IMR-90 (cell line): Measurements from ENCODE around the gene IL4R. TPM values are rescaled to one million over a fixed set of nuclear protein-coding genes. Genes with fewer than 3 reads are reported as not detected.

Experiments used
- ATAC-seq: fragments of 200-7000 bp; cut with Tn5 transposase; 2 replicates; pipeline ENCODE4 v1.9.1; 2020; ENCODE audit warnings: low read depth, mild to moderate bottlenecking, moderate library complexity
- BruUV-seq: library from RNA; stranded (reverse); fragments of 400-500 nt; replicated peaks from 2 replicates; lab custom pipeline; 2021; lab: Mats Ljungman, UMichigan
- CTCF ChIA-PET: fragments of 300-600 bp; formaldehyde crosslinking; extraction: SDS; loops from one replicate; lab custom pipeline; 2021; ENCODE audit warnings: antibody characterized with exemption; lab: Yijun Ruan, JAX
- POLR2A ChIA-PET: fragments of 300-600 bp; sonication (Branson Sonifier 250); formaldehyde crosslinking; loops from one replicate; lab custom pipeline; 2022; ENCODE audit warnings: antibody characterized with exemption; ENCODE audit not compliant: unreplicated experiment; lab: Charles Lee
- DNase-seq: peaks from one replicate; pipeline ENCODE4 v3.0.0; 2013
- H2AFZ ChIP-seq: replicated peaks from 2 replicates; pipeline ENCODE3; 2013; ENCODE audit warnings: low read length, mild to moderate bottlenecking; ENCODE audit not compliant: poor library complexity
- H2AK5ac ChIP-seq: 2 replicates; pipeline ENCODE4 v1.6.1; 2013; ENCODE audit warnings: low read depth, low read length, inconsistent platforms
- H2AK9ac ChIP-seq: replicated peaks from 2 replicates; pipeline ENCODE3; 2013; ENCODE audit warnings: mild to moderate bottlenecking, low read depth, low read length, moderate library complexity; ENCODE audit not compliant: poor library complexity
- H2BK120ac ChIP-seq: 2 replicates; pipeline ENCODE4 v1.6.1; 2013; ENCODE audit warnings: low read depth, low read length, inconsistent platforms
- H2BK15ac ChIP-seq: 3 replicates; pipeline ENCODE4 v1.6.1; 2013; ENCODE audit warnings: low read depth, low read length, inconsistent platforms
- H2BK20ac ChIP-seq: 2 replicates; pipeline ENCODE4 v1.6.1; 2013; ENCODE audit warnings: low read depth, mild to moderate bottlenecking, inconsistent platforms, low read length, moderate library complexity
- H2BK5ac ChIP-seq: 2 replicates; pipeline ENCODE4 v1.6.1; 2013; ENCODE audit warnings: mild to moderate bottlenecking, low read depth, low read length, inconsistent platforms; ENCODE audit not compliant: poor library complexity, severe bottlenecking
- H3K14ac ChIP-seq: replicated peaks from 2 replicates; pipeline ENCODE4 v1.6.1; 2013; ENCODE audit warnings: low read depth, low read length, inconsistent platforms
- H3K18ac ChIP-seq: 2 replicates; pipeline ENCODE4 v1.6.1; 2013; ENCODE audit warnings: low read depth, low read length, control low read depth
- H3K23ac ChIP-seq: 2 replicates; pipeline ENCODE4 v1.6.1; 2013; ENCODE audit warnings: low read depth, low read length, inconsistent platforms
- H3K27ac ChIP-seq: 2 replicates; pipeline ENCODE4 v1.5.1; 2013; ENCODE audit warnings: mild to moderate bottlenecking, control low read depth, low read length; ENCODE audit not compliant: insufficient read depth
- H3K27me3 ChIP-seq: 2 replicates; pipeline ENCODE4 v1.6.1; 2013; ENCODE audit warnings: low read length; ENCODE audit not compliant: control insufficient read depth, insufficient read depth
- H3K36me3 ChIP-seq: 2 replicates; pipeline ENCODE4 v1.6.1; 2013; ENCODE audit warnings: low read length, mixed read lengths; ENCODE audit not compliant: control insufficient read depth, insufficient read depth
- H3K4ac ChIP-seq: 2 replicates; pipeline ENCODE4 v1.6.1; 2013; ENCODE audit warnings: low read depth, low read length, inconsistent platforms
- H3K4me1 ChIP-seq: 2 replicates; pipeline ENCODE4 v1.6.1; 2013; ENCODE audit warnings: low read length, mixed read lengths; ENCODE audit not compliant: control insufficient read depth, insufficient read depth
- H3K4me2 ChIP-seq: 2 replicates; pipeline ENCODE4 v1.6.1; 2013; ENCODE audit warnings: low read depth, mild to moderate bottlenecking, control low read depth, low read length, moderate library complexity
- H3K4me3 ChIP-seq: 2 replicates; pipeline ENCODE4 v1.5.1; 2013; ENCODE audit warnings: low read depth, mild to moderate bottlenecking, control low read depth, low read length, moderate library complexity; ENCODE audit not compliant: insufficient read depth
- H3K56ac ChIP-seq: 2 replicates; pipeline ENCODE4 v1.6.1; 2013; ENCODE audit warnings: low read length, inconsistent platforms; ENCODE audit not compliant: insufficient read depth; ENCODE audit errors: extremely low read depth
- H3K79me1 ChIP-seq, 2 experiments: 2 replicates each; pipeline ENCODE4 v1.6.1; 2013; ENCODE audit warnings: low read length in 2 of 2, inconsistent platforms in 1 of 2, low read depth in 1 of 2
- H3K9ac ChIP-seq: 2 replicates; pipeline ENCODE4 v1.6.1; 2013; ENCODE audit warnings: low read depth, low read length, control low read depth
- H3K9me1 ChIP-seq: 2 replicates; pipeline ENCODE4 v1.6.1; 2013; ENCODE audit warnings: low read length, inconsistent platforms; ENCODE audit not compliant: insufficient read depth
- H3K9me3 ChIP-seq: 2 replicates; pipeline ENCODE4 v1.6.1; 2013; ENCODE audit warnings: low read length; ENCODE audit not compliant: control insufficient read depth, insufficient read depth
- H4K20me1 ChIP-seq: 2 replicates; pipeline ENCODE4 v1.6.1; 2013; ENCODE audit warnings: low read length, inconsistent platforms; ENCODE audit not compliant: insufficient read depth
- H4K5ac ChIP-seq: 2 replicates; pipeline ENCODE4 v1.6.1; 2013; ENCODE audit warnings: mild to moderate bottlenecking, low read depth, low read length, control low read depth
- H4K8ac ChIP-seq, 2 experiments: 2 replicates each; pipeline ENCODE4 v1.6.1; 2013; ENCODE audit warnings: low read depth in 2 of 2, low read length in 2 of 2, control low read depth in 1 of 2, inconsistent platforms in 1 of 2
- H4K91ac ChIP-seq: 2 replicates; pipeline ENCODE4 v1.6.1; 2013; ENCODE audit warnings: low read depth, low read length, inconsistent platforms; ENCODE audit not compliant: insufficient read depth
- BHLHE40 ChIP-seq: fragments of 150-350 bp; IDR thresholded peaks from 2 replicates; pipeline ENCODE4 v1.6.1; 2016; ENCODE audit warnings: mild to moderate bottlenecking, low read depth, low read length
- CEBPB ChIP-seq: IDR thresholded peaks from 2 replicates; pipeline ENCODE4 v1.6.1; 2012; ENCODE audit warnings: low read depth, low read length, improper control_type of control experiment
- CHD1 ChIP-seq: IDR thresholded peaks from 2 replicates; pipeline ENCODE4 v1.6.1; 2012; ENCODE audit warnings: low read depth, low read length, improper control_type of control experiment
- CTCF ChIP-seq: conservative IDR thresholded peaks from 2 replicates; pipeline ENCODE4 v1.5.1; 2012; ENCODE audit warnings: mild to moderate bottlenecking, low read depth, low read length, improper control_type of control experiment
- ELK1 ChIP-seq: fragments of 150-350 bp; IDR thresholded peaks from 2 replicates; pipeline ENCODE4 v1.6.1; 2016; ENCODE audit warnings: low read depth, mild to moderate bottlenecking, low read length, moderate library complexity, borderline replicate concordance
- FOS ChIP-seq: fragments of 150-350 bp; IDR thresholded peaks from 2 replicates; pipeline ENCODE4 v1.6.1; 2016; ENCODE audit warnings: low read depth, low read length
- MAFK ChIP-seq: IDR thresholded peaks from 2 replicates; pipeline ENCODE4 v1.6.1; 2012; ENCODE audit warnings: low read depth, low read length, improper control_type of control experiment
- MAZ ChIP-seq: IDR thresholded peaks from 2 replicates; pipeline ENCODE4 v1.6.1; 2012; ENCODE audit warnings: low read depth, mild to moderate bottlenecking, low read length, improper control_type of control experiment, moderate library complexity, borderline replicate concordance
- MXI1 ChIP-seq: IDR thresholded peaks from 2 replicates; pipeline ENCODE4 v1.6.1; 2012; ENCODE audit warnings: low read depth, mild to moderate bottlenecking, low read length, moderate library complexity, borderline replicate concordance
- NFE2L2 ChIP-seq: fragments of 150-350 bp; IDR thresholded peaks from 2 replicates; pipeline ENCODE4 v1.6.1; 2016; ENCODE audit warnings: low read depth, mild to moderate bottlenecking, low read length
- POLR2A ChIP-seq: IDR thresholded peaks from 2 replicates; pipeline ENCODE4 v1.6.1; 2012; ENCODE audit warnings: mild to moderate bottlenecking, low read depth, low read length
- RAD21 ChIP-seq: IDR thresholded peaks from 2 replicates; pipeline ENCODE4 v1.6.1; 2012; ENCODE audit warnings: low read length, improper control_type of control experiment
- RCOR1 ChIP-seq: IDR thresholded peaks from 2 replicates; pipeline ENCODE4 v1.6.1; 2012; ENCODE audit warnings: mild to moderate bottlenecking, low read length, improper control_type of control experiment; ENCODE audit not compliant: insufficient replicate concordance
- RFX5 ChIP-seq: IDR thresholded peaks from 2 replicates; pipeline ENCODE4 v1.8.0; 2012; ENCODE audit warnings: low read depth, mild to moderate bottlenecking, low read length, moderate library complexity
- SMC3 ChIP-seq: fragments of 150-350 bp; IDR thresholded peaks from 2 replicates; pipeline ENCODE4 v1.6.1; 2016; ENCODE audit warnings: low read depth, mild to moderate bottlenecking, antibody characterized with exemption, low read length, moderate library complexity
- USF2 ChIP-seq: fragments of 150-350 bp; IDR thresholded peaks from 2 replicates; pipeline ENCODE4 v1.6.1; 2017; ENCODE audit warnings: mild to moderate bottlenecking, antibody characterized with exemption, low read length, low read depth
- WGBS, 2 experiments: methylation state at CpG; one replicate each; pipeline versions ENCODE4 v1.1.5 to v1.1.7; 2013; ENCODE audit warnings: missing lambda C conversion rate in 2 of 2; ENCODE audit not compliant: insufficient read length in 1 of 2; ENCODE audit errors: extremely low coverage in 2 of 2; 5-methylcytosine and 5-hydroxymethylcytosine counted together
- dilution Hi-C: fragments of 300-500 bp; cut with HindIII; formaldehyde crosslinking; loops from one replicate; pipeline ENCODE4 v1.14.3; 2018; ENCODE audit warnings: low sequenced_read_pairs; ENCODE audit not compliant: unreplicated experiment
- in situ Hi-C: fragments of 300-500 bp; cut with MboI; formaldehyde crosslinking; loops from 3 replicates; pipeline ENCODE4 v1.14.3; 2019; ENCODE audit warnings: low sequenced_read_pairs, inconsistent platforms, mixed read lengths
- intact Hi-C: fragments of 100-400 bp; cut with micrococcal nuclease; formaldehyde crosslinking; loops from 2 replicates; pipeline ENCODE4 v1.10.0; 2022
- polyA plus RNA-seq, 3 experiments: library from polyadenylated mRNA; depleted of rRNA; stranded (reverse); fragments of >200 nt; gene quantifications; 2 replicates each; pipeline ENCODE4 v1.2.3, GENCODE V29; 2012; ENCODE audit warnings: low replicate concordance in 1 of 3
- total RNA-seq: library from RNA; depleted of rRNA; stranded (reverse); fragments of >200 nt; gene quantifications from 2 replicates; pipeline ENCODE4 v1.2.3, GENCODE V29; 2012

IL4R gene
- total and polyA plus RNA-seq, 2 of the 4 experiments (the other 2 are of a cell fraction), result 6.3 to 18.7 TPM

GRCh38 chr16:27373312-27373711 is 59.5 kb downstream of the IL4R start:
- Histone ChIP-seq H3K27ac (no peak overlapping the region), H3K9me3 (peaks cover 2% of the 10 kb centered on the region; the same call in 1 of the 2 replicates), H3K27me3 (no peaks in the 10 kb centered on the region), H3K14ac (no peak overlapping the region), H2BK20ac (no peak overlapping the region), H3K79me1 (no peaks in the 10 kb centered on the region), H3K56ac (no peak overlapping the region), H3K4me2 (no peak overlapping the region), H3K4me3 (no peak overlapping the region), H4K20me1 (no peaks in the 10 kb centered on the region), H4K8ac (no peak overlapping the region), H4K91ac (no peak overlapping the region), H2AFZ (no peak overlapping the region), H3K9me1 (peaks cover 9% of the 10 kb centered on the region; the same call in 1 of the 2 replicates), H2AK9ac (no peak overlapping the region), H2AK5ac (no peak overlapping the region), H3K36me3 (no peaks in the 10 kb centered on the region), H2BK5ac (no peak overlapping the region), H4K5ac (no peak overlapping the region), H3K4me1 (peaks cover 10% of the 10 kb centered on the region; the same call in 1 of the 2 replicates), H3K23ac (no peak overlapping the region), H3K4ac (no peak overlapping the region), H2BK120ac (no peak overlapping the region), H3K18ac (no peak overlapping the region), H3K9ac (no peak overlapping the region), H2BK15ac (no peak overlapping the region)
- ATAC-seq (no peak), DNase-seq (no peak)
- dilution Hi-C loops (no loop called here), in situ Hi-C loops (loop anchor here (5.0 kb wide), 2 partner anchors 79 to 141 kb away; no protein-coding TSS in a partner anchor), intact Hi-C loops (no loop called here)
- 100% methylated on average over 1 of the region's 3 CpGs; no CpG with 5 or more reads in 1 of the 2 experiments for WGBS, 2 experiments
- no peak for TF ChIP-seq ELK1
- no peak for TF ChIP-seq RAD21
- TF ChIP-seq NFE2L2, result no peak
- TF ChIP-seq USF2, result no peak
- no peak for TF ChIP-seq CHD1
- no peak for TF ChIP-seq RFX5
- no peak for TF ChIP-seq CEBPB
- no peak for TF ChIP-seq SMC3
- TF ChIP-seq MXI1, result no peak
- no peak for TF ChIP-seq MAFK
- TF ChIP-seq FOS, result no peak
- TF ChIP-seq POLR2A, result no peak
- no peak for TF ChIP-seq CTCF
- no peak for TF ChIP-seq RCOR1
- no peak for TF ChIP-seq MAZ
- TF ChIP-seq BHLHE40, result no peak
- POLR2A ChIA-PET, result no interaction called here
- no TSS peak for BruUV-seq
- CTCF ChIA-PET, result no interaction called here
